IPS-18a (cell line): ENCODE measurements around the gene BTBD17.
A peak's percentile ranks its signal among the peaks of the same experiment; 100 is the strongest.

Experiments used
- H3K27ac ChIP-seq: one replicate; pipeline ENCODE4 v1.5.1; 2013; ENCODE audit warnings: low read length
- H3K27me3 ChIP-seq: one replicate; pipeline ENCODE4 v1.6.1; 2013; ENCODE audit warnings: mild to moderate bottlenecking, low read length; ENCODE audit not compliant: control insufficient read depth, insufficient read depth
- H3K36me3 ChIP-seq: one replicate; pipeline ENCODE4 v1.6.1; 2013; ENCODE audit warnings: low read depth, low read length; ENCODE audit not compliant: control insufficient read depth
- H3K4me1 ChIP-seq: one replicate; pipeline ENCODE4 v1.6.1; 2013; ENCODE audit warnings: low read depth, low read length; ENCODE audit not compliant: control insufficient read depth
- H3K4me3 ChIP-seq: one replicate; pipeline ENCODE4 v1.5.1; 2013; ENCODE audit warnings: low read length
- H3K9ac ChIP-seq: one replicate; pipeline ENCODE4 v1.6.1; 2013; ENCODE audit warnings: mild to moderate bottlenecking, low read length, moderate library complexity
- H3K9me3 ChIP-seq: one replicate; pipeline ENCODE4 v1.6.1; 2013; ENCODE audit warnings: low read depth, low read length; ENCODE audit not compliant: control insufficient read depth

The BTBD17 gene

DNA sequence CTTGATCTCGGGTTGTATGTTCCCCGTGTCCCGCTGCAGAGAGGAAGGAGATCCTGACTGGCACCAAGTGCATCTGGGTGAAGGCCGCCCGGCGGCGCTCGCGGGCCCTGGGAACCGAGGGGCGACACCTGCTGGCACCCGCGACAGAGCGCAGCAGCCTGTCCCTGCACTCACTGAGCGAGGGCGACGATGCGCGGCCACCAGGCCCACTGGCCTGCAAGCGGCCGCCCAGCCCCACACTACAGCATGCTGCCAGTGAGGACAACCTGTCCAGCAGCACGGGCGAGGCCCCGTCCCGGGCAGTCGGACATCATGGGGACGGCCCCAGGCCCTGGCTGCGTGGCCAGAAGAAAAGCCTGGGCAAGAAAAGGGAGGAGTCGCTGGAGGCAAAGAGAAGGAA, 7.5 kb downstream of the BTBD17 start:
- Histone ChIP-seq H3K4me3 (no peak overlapping the region), H3K9me3 (no peaks in the 10 kb centered on the region), H3K27me3 (peaks cover 74% of the 10 kb centered on the region), H3K4me1 (no peaks in the 10 kb centered on the region), H3K27ac (no peak overlapping the region), H3K36me3 (no peaks in the 10 kb centered on the region), H3K9ac (no peak overlapping the region)

DNA sequence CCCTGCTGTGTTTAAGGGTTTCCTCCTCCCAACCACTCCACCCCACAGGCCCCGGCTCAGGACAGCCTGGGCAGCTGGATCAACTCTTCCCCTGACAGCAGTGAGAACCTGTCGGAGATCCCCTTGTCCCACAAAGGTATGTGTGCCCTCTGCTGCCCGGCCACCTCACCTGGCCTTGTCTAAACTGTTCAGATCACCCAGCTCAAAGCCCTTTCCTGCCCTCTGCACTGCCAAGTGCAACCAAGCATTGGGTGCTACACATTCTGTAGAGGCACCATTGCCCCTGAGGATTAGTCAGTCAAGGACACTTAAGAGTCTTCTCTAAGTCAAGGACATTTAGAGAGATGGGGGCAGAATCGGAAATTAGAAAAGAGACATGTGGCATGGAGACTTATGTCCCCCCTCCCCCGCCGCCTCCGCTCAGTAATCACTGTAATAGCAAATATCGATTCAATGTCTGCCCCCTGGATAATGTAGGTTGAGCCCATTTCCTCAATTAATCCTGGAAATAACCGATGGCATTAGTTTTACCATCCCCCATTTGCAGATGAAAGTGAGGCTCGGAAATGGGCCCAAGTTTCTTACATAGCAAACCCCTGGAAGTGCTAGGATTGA, 8.1 kb downstream of the BTBD17 start:
- Histone ChIP-seq H3K27me3 (peaks cover 74% of the 10 kb centered on the region), H3K9ac (no peak overlapping the region), H3K4me1 (no peaks in the 10 kb centered on the region), H3K27ac (no peak overlapping the region), H3K36me3 (no peaks in the 10 kb centered on the region), H3K4me3 (no peak overlapping the region), H3K9me3 (no peaks in the 10 kb centered on the region)

DNA sequence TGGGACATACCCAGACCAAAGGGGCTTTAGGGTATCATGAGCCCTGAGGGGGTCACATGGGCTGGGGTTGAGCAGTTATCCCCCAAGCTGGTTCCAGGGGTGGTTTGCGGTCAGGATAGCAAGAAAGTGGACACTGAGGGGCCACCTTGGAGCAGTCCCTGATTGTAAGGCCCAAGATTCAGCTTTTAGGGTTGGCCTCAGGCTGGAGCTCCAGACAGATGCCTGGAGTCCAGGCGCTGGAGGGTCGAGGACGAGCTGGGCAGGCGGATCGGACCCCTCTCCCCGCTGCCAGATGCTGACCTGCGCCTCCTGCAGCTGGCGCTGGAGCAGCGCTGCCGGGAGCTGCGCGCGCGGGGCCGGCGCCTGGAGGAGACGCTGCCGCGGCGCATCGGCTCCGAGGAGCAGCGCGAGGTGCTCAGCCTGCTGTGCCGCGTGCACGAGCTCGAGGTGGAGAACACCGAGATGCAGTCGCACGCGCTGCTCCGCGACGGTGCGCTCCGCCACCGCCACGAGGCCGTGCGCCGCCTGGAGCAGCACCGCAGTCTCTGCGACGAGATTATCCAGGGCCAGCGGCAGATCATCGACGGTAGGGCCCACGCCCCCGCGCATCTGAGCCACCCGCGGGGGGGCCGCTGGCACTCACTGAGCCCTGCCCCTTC, 10.0 kb downstream of the BTBD17 start:
- H3K9me3 ChIP-seq: no peaks in the 10 kb centered on the region
- H3K4me1 ChIP-seq: no peaks in the 10 kb centered on the region
- H3K27ac ChIP-seq: no peak overlapping the region
- H3K4me3 ChIP-seq: peak overlapping the region; percentile 33
- H3K27me3 ChIP-seq: peaks cover 63% of the 10 kb centered on the region
- no peaks in the 10 kb centered on the region for H3K36me3 ChIP-seq
- no peak overlapping the region for H3K9ac ChIP-seq

DNA sequence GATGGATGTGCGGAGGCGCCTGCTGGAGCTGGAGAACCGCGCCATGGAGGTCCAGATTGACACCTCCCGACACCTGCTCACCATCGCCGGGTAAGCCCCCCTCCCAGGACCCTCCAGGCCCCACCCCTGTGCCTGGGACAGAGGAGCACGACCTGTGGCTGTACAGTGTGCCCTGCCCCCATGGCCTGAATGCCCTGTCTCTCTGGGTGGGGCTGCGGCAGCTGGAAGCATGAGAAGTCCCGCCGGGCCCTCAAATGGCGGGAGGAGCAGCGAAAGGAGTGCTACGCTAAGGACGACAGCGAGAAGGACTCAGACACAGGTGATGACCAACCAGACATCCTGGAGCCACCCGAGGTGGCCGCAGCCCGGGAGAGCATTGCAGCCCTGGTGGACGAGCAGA, 11.2 kb downstream of the BTBD17 start:
- Histone ChIP-seq H3K4me1 (no peaks in the 10 kb centered on the region), H3K27me3 (peaks cover 51% of the 10 kb centered on the region), H3K4me3 (no peak overlapping the region), H3K27ac (no peak overlapping the region), H3K36me3 (no peaks in the 10 kb centered on the region), H3K9ac (no peak overlapping the region), H3K9me3 (no peaks in the 10 kb centered on the region)

DNA sequence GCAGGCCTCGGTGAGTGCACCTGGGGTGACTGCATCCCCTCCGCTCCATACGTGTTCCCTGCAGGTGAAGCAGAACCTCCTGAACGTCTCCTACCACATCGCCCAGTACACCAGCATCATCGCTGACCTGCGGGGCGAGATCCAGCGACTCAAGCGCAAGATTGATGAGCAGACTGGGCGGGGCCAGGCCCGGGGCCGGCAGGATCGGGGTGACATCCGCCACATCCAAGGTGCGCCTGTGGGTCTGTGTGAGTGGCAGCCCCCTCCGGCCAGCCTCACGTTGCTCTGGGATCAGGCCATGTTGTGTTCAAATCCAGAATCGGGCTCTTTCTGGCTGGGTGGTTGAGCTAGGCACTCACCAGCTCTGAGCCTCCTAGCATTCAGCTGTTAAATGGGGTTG, 12.5 kb downstream of the BTBD17 start:
- H3K27me3 ChIP-seq: peaks cover 38% of the 10 kb centered on the region
- no peak overlapping the region for H3K27ac ChIP-seq
- H3K9me3 ChIP-seq: no peaks in the 10 kb centered on the region
- no peaks in the 10 kb centered on the region for H3K4me1 ChIP-seq
- no peaks in the 10 kb centered on the region for H3K36me3 ChIP-seq
- H3K4me3 ChIP-seq: no peak overlapping the region
- no peak overlapping the region for H3K9ac ChIP-seq

DNA sequence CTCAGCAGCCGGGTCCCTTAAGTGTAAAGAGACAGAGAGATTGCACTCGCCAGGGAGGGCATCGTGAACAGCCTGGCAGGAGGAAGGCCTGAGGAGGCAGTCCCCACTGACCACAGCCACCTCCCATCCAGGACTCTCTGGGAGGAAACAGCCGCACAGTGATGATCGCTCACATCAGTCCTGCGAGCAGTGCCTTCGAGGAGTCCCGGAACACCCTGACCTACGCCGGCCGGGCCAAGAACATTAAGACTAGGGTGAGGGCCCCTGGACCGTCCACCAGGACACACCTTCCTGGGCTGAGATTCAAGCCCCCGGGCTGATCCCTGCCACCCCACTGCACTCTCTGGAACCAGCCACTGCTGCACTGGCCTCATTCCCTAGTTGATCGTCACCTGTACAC, 14.0 kb downstream of the BTBD17 start:
- no peaks in the 10 kb centered on the region for H3K4me1 ChIP-seq
- H3K9ac ChIP-seq: no peak overlapping the region
- H3K27ac ChIP-seq: no peak overlapping the region
- H3K36me3 ChIP-seq: no peaks in the 10 kb centered on the region
- no peak overlapping the region for H3K4me3 ChIP-seq
- H3K27me3 ChIP-seq: peaks cover 24% of the 10 kb centered on the region
- no peaks in the 10 kb centered on the region for H3K9me3 ChIP-seq

DNA sequence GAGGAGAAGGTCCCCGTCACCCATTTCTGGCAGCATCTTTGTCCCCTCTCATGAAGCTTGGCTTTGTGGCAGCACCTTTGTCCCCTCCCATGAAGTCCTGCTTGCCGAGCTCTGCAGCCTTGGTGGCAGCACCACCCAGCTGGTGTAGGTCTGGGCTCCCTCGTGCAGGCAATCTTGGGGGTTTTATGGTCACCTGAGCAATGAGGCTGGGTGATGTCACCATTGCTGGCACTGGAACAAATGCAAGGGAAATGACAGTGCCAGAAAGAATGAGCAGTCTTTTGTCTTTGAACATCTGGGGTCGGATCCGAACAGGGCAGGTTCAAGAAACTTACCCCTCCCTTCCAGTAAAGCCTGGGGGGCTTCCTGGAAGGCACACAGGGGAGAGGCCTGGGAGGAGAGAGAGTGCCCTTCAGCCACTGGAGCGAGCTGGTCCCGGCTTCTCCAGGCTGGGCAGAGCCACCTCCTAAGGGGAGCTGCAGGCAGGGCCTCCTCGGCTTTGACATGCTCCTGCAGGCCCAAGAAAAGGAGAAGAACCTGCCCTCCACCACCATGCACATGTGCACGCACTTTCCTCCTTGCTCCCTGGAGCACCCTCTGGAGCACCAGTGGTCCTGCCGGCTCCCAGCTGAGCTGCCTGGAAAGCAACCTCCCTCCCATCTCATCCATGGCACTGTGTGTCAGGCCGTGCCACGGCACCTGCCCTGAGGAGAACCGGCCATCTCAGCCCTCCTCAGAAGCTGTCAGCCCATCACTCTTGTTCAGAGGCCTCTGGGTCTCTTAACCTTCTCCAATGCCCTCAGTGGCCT, 16.0 kb downstream of the BTBD17 start:
- Histone ChIP-seq H3K4me1 (peaks cover 4% of the 10 kb centered on the region), H3K4me3 (no peak overlapping the region), H3K27me3 (peaks cover 4% of the 10 kb centered on the region), H3K36me3 (no peaks in the 10 kb centered on the region), H3K9ac (no peak overlapping the region), H3K9me3 (no peaks in the 10 kb centered on the region), H3K27ac (no peak overlapping the region)

DNA sequence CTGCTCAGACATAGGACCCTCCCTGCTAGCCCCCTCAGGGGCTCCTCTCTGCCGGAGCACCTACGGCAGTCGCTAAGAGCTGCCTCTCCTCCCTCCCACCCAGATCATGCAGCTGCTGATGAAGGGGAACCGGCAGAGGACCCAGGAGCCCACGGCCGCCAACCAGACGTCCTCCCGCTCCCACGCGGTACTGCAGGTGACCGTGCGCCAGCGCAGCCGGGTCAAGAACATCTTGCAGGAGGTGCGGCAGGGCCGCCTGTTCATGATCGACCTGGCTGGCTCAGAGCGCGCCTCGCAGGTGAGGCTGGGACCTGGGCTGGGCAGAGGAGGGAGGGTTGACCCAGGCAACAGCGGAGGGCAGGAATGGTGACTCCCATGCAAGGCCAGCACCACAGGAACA, 17.0 kb downstream of the BTBD17 start:
- H3K4me3 ChIP-seq: no peak overlapping the region
- no peak overlapping the region for H3K9ac ChIP-seq
- H3K9me3 ChIP-seq: no peaks in the 10 kb centered on the region
- no peaks in the 10 kb centered on the region for H3K36me3 ChIP-seq
- H3K27me3 ChIP-seq: no peaks in the 10 kb centered on the region
- H3K4me1 ChIP-seq: peaks cover 4% of the 10 kb centered on the region
- H3K27ac ChIP-seq: no peak overlapping the region

DNA sequence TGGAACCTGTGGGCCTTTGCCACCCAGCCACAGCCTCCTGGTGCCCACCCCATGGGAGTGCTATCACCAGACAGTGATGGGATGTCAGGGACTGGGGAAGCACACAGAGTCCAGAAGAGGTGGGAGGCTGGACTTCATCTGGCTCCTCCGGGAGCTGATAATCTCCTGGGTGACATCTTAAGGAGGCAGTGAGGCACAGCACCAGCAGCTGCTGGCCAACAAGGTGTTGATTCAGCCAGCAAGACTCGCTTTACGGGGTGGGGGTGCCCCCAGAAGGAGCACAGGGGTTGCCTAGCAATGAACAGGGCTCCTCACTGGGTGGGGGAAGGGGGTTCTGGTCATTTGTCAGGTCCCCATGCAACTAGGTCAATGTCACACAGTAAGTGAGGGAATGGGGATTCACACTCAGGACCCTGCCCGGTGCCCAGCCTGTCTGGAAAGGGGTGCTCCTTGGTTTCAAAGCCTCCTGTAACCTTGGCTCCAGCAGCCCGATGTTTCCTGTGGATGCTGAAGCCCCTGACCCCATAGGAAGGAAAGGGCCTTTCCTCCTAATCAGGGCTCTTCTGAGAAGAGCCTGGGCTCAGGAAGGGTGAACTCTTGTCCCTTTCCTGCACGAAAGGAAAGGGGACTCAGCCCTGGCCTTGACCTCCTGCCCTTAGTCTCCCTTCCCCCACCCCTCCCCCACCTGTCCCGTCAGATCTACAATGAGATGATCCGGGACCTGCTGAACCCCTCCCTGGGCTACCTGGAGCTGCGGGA, 18.0 kb downstream of the BTBD17 start:
- no peak overlapping the region for H3K4me3 ChIP-seq
- H3K4me1 ChIP-seq: peaks cover 4% of the 10 kb centered on the region
- no peaks in the 10 kb centered on the region for H3K9me3 ChIP-seq
- H3K9ac ChIP-seq: no peak overlapping the region
- H3K27me3 ChIP-seq: no peaks in the 10 kb centered on the region
- no peaks in the 10 kb centered on the region for H3K36me3 ChIP-seq
- no peak overlapping the region for H3K27ac ChIP-seq

DNA sequence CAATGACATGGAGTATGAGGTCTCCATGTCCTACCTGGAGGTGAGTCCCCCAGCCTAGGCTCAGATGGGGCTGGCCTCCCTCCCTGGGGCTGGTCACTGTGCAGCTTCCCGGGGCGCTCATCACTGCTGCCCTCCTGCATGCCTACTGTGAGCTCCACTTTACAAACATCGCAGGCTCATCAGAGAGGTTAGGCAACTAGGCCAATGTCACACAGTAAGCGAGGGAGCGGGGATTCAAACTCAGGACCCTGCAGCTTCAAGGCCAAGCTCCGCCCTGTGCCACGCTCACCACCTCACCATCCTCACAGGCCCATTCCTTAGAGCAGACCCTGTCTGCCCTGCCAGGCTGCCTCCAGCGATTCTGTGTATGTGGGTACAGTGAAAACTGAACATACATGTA, 18.5 kb downstream of the BTBD17 start:
- peaks cover 4% of the 10 kb centered on the region for H3K4me1 ChIP-seq
- no peak overlapping the region for H3K9ac ChIP-seq
- no peaks in the 10 kb centered on the region for H3K27me3 ChIP-seq
- H3K36me3 ChIP-seq: no peaks in the 10 kb centered on the region
- H3K27ac ChIP-seq: no peak overlapping the region
- no peaks in the 10 kb centered on the region for H3K9me3 ChIP-seq
- H3K4me3 ChIP-seq: no peak overlapping the region

DNA sequence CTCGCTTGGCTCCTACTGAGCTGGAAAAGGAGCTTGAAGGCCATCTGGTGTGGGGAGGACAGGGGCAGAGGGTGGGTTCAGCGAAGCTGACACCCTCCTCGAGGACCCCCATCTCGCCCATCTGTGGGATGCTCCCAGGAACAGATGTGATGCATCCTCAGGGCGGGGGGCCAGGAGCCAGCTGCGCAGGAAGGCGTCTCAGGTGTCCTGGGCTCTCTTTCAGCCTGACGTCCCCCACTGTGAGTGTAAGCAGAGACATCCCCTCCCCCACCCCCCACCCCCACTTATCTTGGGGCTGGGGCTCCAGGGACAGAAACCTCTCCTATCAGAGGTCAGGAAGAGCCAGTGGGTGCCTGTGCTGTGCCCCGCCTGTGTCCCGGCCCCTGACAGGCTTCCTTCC, 19.4 kb downstream of the BTBD17 start:
- peaks cover 4% of the 10 kb centered on the region for H3K4me1 ChIP-seq
- no peaks in the 10 kb centered on the region for H3K9me3 ChIP-seq
- no peaks in the 10 kb centered on the region for H3K27me3 ChIP-seq
- no peak overlapping the region for H3K27ac ChIP-seq
- no peak overlapping the region for H3K9ac ChIP-seq
- H3K36me3 ChIP-seq: no peaks in the 10 kb centered on the region
- no peak overlapping the region for H3K4me3 ChIP-seq
